Measurements from ENCODE around the gene ATAD3C. TPM values are rescaled to one million over a fixed set of nuclear protein-coding genes. Genes with fewer than 3 reads are reported as not detected.

Gene ATAD3C
- total RNA-seq, 2 donors from 2014 or later = 0.55 TPM

DNA sequence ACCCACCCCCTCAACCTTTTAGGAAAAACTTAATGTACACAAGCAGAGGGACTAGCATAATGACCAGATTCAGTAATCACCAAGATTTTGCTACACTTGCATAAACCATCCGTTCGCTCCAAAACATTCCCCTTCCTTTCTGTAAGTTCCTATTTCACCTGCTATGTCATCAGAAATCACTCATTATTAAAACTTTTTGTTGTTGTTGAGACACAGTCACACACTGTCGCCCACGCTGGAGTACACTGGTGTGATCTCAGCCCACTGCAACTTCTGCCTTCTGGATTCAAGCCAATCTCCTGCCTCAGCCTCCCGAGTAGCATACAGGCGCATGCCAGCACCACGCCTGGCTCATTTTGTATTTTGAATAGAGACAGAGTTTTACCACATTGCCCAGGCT lies 45.8 kb upstream of the ATAD3C start:
- peak overlapping the region; percentile 13 for H3K27ac Mint-ChIP-seq
- peaks cover 30% of the 10 kb centered on the region for H3K4me1 Mint-ChIP-seq
- Histone ChIP-seq H3K36me3 (ENCODE audit: control insufficient read depth, insufficient read depth, low read length) (peaks cover 50% of the 10 kb centered on the region), H3K27me3 (ENCODE audit: control insufficient read depth, insufficient read depth, low read length, poor library complexity, severe bottlenecking) (no peaks in the 10 kb centered on the region), H3K9me3 (ENCODE audit: control insufficient read depth, low read length) (no peaks in the 10 kb centered on the region), H3K4me1 (ENCODE audit: control insufficient read depth, insufficient read depth, low read length) (peaks cover 15% of the 10 kb centered on the region), H3K9ac (ENCODE audit: extremely low read depth, low read length, poor library complexity, severe bottlenecking) (no peak overlapping the region), H3K4me3 (ENCODE audit: low read length) (no peak overlapping the region), H3K27ac (ENCODE audit: low read depth, low read length) (no peak overlapping the region)
- no peaks in the 10 kb centered on the region for H3K9me3 Mint-ChIP-seq
- H3K4me3 Mint-ChIP-seq = no peak overlapping the region
- no peak for TF ChIP-seq CTCF (conservative IDR thresholded peaks at IDR 0.05)
- H3K27me3 Mint-ChIP-seq (ENCODE audit: insufficient read depth) = no peaks in the 10 kb centered on the region
- peaks cover 57% of the 10 kb centered on the region for H3K36me3 Mint-ChIP-seq (ENCODE audit: low read depth)
- DNase-seq = no peak
- WGBS, 2 experiments (ENCODE audit: insufficient coverage in 1 of 2, insufficient read length in 1 of 2) = 97% methylated on average over 7 of the region's 7 CpGs

DNA sequence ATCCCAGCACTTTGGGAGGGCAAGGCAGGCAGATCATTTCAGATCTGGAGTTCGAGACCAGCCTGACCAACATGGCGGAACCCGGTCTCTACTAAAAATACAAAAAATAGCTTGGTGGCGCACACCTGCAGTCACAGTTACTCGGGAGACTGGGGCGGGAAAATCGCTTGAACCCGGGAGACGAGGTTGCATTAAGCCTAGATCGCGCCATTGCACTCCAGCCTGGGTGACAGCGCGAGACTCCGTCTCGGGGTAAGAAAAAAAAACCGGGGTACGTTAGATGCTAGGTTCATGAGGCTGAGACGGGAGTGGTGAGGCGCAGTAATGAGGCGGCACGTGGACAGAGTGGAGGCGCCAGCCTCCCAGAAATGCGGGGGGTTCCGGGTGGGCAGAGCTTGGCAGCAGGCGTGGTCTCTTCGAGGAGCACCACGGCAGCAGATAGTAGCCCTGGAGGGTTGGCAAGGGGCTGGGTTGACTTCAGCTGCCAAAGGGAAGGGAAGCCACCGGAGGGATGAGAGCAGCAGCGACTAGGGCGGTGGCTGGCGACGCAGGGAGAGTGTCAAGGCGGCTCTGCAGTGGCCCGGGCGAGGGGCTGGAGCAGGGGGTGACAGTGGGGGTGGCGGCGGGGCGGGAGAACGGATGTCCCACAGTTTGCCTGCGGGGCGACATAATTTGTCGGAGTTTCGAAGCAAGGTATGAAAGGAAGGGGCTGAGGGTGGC lies 43.2 kb upstream of the ATAD3C start:
- peaks cover 7% of the 10 kb centered on the region for H3K4me1 ChIP-seq (ENCODE audit: control insufficient read depth, insufficient read depth, low read length)
- DNase-seq = no peak
- Mint-ChIP-seq H3K27me3 (ENCODE audit: insufficient read depth) (no peaks in the 10 kb centered on the region), H3K36me3 (ENCODE audit: low read depth) (peaks cover 51% of the 10 kb centered on the region), H3K9me3 (peaks cover under 1% of the 10 kb centered on the region), H3K4me1 (peaks cover 31% of the 10 kb centered on the region), H3K27ac (peak overlapping the region; percentile 78), H3K4me3 (peak overlapping the region; percentile 88)
- no peaks in the 10 kb centered on the region for H3K27me3 ChIP-seq (ENCODE audit: control insufficient read depth, insufficient read depth, low read length, poor library complexity, severe bottlenecking)
- WGBS, 2 experiments (ENCODE audit: insufficient coverage in 1 of 2, insufficient read length in 1 of 2) = 53 to 62% methylated on average over 36 to 43 of the region's 43 CpGs
- peak overlapping the region; percentile 81 for H3K9ac ChIP-seq (ENCODE audit: extremely low read depth, low read length, poor library complexity, severe bottlenecking)
- TF ChIP-seq CTCF (conservative IDR thresholded peaks at IDR 0.05) = no peak
- peak overlapping the region; percentile 94 for H3K4me3 ChIP-seq (ENCODE audit: low read length)
- no peak overlapping the region for H3K27ac ChIP-seq (ENCODE audit: low read depth, low read length)
- peaks cover 42% of the 10 kb centered on the region for H3K36me3 ChIP-seq (ENCODE audit: control insufficient read depth, insufficient read depth, low read length)
- no peaks in the 10 kb centered on the region for H3K9me3 ChIP-seq (ENCODE audit: control insufficient read depth, low read length)

DNA sequence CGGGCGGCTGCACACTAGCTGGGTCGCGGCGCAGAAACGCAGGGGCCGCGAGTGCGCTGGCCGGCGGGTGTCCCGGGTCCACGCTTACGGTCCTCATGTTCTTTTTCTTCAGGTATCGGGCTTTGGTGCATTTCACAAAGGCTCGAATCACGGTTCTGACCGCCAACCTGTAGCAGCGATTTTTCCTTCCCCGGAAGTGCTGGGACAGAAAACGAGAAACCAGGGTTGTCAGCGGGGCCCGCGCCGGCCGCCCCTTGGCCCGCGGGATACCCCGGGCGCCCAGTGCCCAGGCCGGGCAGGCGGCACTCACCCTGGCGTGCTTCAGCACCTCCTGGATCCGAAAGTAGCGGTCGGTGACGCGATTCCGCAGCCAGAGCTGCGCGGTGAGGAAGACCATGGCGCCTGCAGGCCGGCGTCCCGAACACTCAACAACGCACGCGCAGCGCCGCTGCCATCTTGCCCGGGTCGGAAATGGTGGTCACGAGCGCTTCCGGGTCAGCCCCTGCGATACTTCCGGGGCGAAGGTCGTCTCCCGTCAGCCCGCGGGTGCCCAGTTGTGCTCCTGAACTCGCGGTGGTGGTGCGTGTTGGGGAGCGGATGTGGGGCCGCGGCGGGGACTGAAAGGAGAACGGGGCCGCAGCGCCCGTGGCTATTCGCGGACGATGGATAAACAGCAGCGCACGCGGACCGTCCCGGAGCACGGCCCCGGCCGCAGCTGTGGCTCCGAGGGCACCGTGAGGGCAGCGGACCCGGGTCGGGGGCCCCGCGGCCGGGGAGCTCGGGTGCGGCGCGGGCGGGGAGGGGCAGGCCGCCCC lies 42.5 kb upstream of the ATAD3C start, which contains the start of gene MRPL20:
Gene MRPL20, minus strand, starts transcription at position 473 of the 815 bp plus-strand sequence. Its CDS starts 76 bp downstream, at position 397.
- peak within 1 kb of the TSS; percentile 87 for H3K27ac Mint-ChIP-seq
- Histone ChIP-seq H3K27me3 (ENCODE audit: control insufficient read depth, insufficient read depth, low read length, poor library complexity, severe bottlenecking) (no peaks in the 10 kb centered on the region), H3K27ac (ENCODE audit: low read depth, low read length) (peak within 1 kb of the TSS; percentile 70), H3K9me3 (ENCODE audit: control insufficient read depth, low read length) (no peaks in the 10 kb centered on the region), H3K9ac (ENCODE audit: extremely low read depth, low read length, poor library complexity, severe bottlenecking) (peak within 1 kb of the TSS; percentile 81), H3K36me3 (ENCODE audit: control insufficient read depth, insufficient read depth, low read length) (peaks cover 35% of the 10 kb centered on the region), H3K4me3 (ENCODE audit: low read length) (peak within 1 kb of the TSS; percentile 94), H3K4me1 (ENCODE audit: control insufficient read depth, insufficient read depth, low read length) (peaks cover 3% of the 10 kb centered on the region)
- H3K4me3 Mint-ChIP-seq = peak within 1 kb of the TSS; percentile 88
- peaks cover 47% of the 10 kb centered on the region for H3K36me3 Mint-ChIP-seq (ENCODE audit: low read depth)
- 0% methylated on average over 45 to 98 of the region's 98 CpGs for WGBS, 2 experiments (ENCODE audit: insufficient coverage in 1 of 2, insufficient read length in 1 of 2)
- peaks cover 6% of the 10 kb centered on the region for H3K9me3 Mint-ChIP-seq
- DNase-seq = peak; percentile 96
- no peaks in the 10 kb centered on the region for H3K27me3 Mint-ChIP-seq (ENCODE audit: insufficient read depth)
- peaks cover 24% of the 10 kb centered on the region for H3K4me1 Mint-ChIP-seq
- TF ChIP-seq CTCF (conservative IDR thresholded peaks at IDR 0.05) = no peak

Data from endodermal cell (in vitro differentiated cells).